IPS-15b (cell line): ENCODE results near the gene GFRA1.
"Not testable (repeated sequence)": the region's sequence is repeated elsewhere in the genome, so short reads cannot be mapped to it uniquely, and the experiment has no call there.

ENCODE experiments used
- H3K27me3 ChIP-seq: one replicate; pipeline ENCODE4 v1.6.1; 2013; ENCODE audit warnings: low read length; ENCODE audit not compliant: control insufficient read depth, insufficient read depth
- H3K36me3 ChIP-seq: one replicate; pipeline ENCODE4 v1.6.1; 2013; ENCODE audit warnings: low read length; ENCODE audit not compliant: control insufficient read depth, insufficient read depth
- H3K4me1 ChIP-seq: one replicate; pipeline ENCODE4 v1.6.1; 2013; ENCODE audit warnings: mild to moderate bottlenecking, low read length; ENCODE audit not compliant: control insufficient read depth, insufficient read depth
- H3K4me3 ChIP-seq: one replicate; pipeline ENCODE4 v1.5.1; 2013; ENCODE audit warnings: low read depth, low read length
- H3K9ac ChIP-seq: one replicate; pipeline ENCODE4 v1.6.1; 2013; ENCODE audit warnings: low read depth, mild to moderate bottlenecking, low read length
- H3K9me3 ChIP-seq: one replicate; pipeline ENCODE4 v1.6.1; 2013; ENCODE audit warnings: mild to moderate bottlenecking, low read length; ENCODE audit not compliant: control insufficient read depth, insufficient read depth

GFRA1 gene

DNA sequence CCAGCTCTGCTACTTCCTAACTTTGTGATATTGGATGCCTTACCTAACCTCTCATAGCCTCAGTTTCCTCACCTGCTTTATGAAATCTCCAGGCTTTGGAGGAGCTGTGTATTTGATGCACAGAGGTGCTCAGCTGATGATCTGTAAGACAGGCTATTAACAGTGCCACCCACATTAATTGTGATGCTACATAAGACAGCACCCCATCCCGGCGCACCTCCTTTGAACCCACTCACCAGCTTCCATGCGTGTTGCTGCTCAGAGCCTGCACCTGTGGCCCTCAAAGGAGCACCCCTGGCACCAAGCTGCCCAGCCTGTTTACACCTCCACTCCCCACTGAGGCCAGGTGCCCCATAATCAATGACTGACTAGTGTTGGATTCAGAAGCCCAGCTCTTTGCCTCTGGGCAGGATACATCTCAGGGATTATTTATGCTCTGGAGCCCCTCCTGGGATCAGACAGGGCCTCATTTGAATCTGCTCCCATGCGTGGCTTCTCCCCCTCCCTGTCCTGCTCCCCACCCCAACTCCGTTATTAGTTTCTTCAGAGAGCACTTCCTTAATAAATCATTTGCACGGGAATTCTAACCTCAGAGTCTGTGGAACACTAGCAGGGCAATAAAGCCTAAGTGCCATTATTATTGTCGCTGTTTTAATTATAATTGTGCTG, 87.7 kb downstream of the GFRA1 start:
- Histone ChIP-seq H3K4me3 (no peak overlapping the region), H3K9ac (no peak overlapping the region), H3K27me3 (no peaks in the 10 kb centered on the region), H3K4me1 (no peaks in the 10 kb centered on the region), H3K9me3 (no peaks in the 10 kb centered on the region), H3K36me3 (no peaks in the 10 kb centered on the region)

DNA sequence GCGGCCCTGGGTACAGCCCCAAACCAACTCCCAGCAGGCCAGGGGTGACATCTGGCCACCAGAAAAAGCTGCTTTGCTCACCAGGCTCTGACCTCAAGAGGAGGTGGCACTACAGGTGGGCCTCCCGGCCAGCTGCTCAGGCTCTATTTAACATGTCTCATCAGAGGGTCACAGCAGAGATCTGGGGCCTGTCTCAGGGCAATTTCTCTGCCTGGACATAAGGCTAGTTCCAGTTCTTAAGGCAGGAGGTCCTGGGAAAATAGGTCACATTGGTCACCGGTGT, 88.6 kb downstream of the GFRA1 start:
- no peaks in the 10 kb centered on the region for H3K4me1 ChIP-seq
- no peaks in the 10 kb centered on the region for H3K9me3 ChIP-seq
- H3K27me3 ChIP-seq = no peaks in the 10 kb centered on the region
- no peaks in the 10 kb centered on the region for H3K36me3 ChIP-seq
- H3K9ac ChIP-seq = no peak overlapping the region
- H3K4me3 ChIP-seq = no peak overlapping the region

DNA sequence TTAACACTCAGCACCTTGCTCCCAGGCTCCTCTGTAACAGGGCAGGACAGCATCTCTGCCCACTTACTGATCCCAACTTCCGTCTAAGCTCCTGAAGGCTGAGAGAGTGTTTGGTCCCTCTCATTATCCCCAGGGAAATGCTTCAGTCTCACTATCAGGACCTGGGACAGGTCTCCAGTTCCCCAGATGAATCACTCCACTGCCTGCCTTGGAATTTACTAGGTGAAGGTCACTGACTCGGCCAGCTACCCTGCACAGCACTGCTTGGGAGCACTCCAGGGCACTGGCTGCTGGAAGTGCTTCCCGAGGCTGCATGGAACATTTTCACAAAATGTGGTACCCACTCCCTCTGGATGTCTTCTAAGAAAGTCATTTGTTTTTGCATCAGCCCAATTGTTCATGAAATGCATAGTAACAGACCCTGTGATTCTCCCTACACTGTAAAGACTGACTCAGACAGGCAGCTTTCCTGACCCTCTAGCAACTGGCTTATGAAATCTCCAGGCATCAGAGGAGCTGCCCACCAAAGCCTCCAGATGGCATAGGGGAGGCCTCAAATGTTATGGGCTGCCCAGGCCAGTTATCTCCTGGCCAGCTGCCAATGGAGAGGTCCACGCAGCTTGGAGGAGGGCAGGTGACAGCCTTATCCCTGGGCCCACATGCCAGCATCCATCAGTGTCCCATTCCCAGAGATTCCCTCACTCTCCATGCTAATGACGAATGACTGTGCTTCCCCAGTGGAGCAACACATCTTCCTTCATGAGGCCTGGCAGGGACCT, 89.1 kb downstream of the GFRA1 start:
- no peaks in the 10 kb centered on the region for H3K4me1 ChIP-seq
- no peaks in the 10 kb centered on the region for H3K9me3 ChIP-seq
- no peaks in the 10 kb centered on the region for H3K36me3 ChIP-seq
- no peaks in the 10 kb centered on the region for H3K27me3 ChIP-seq
- H3K4me3 ChIP-seq = no peak overlapping the region
- H3K9ac ChIP-seq = no peak overlapping the region

DNA sequence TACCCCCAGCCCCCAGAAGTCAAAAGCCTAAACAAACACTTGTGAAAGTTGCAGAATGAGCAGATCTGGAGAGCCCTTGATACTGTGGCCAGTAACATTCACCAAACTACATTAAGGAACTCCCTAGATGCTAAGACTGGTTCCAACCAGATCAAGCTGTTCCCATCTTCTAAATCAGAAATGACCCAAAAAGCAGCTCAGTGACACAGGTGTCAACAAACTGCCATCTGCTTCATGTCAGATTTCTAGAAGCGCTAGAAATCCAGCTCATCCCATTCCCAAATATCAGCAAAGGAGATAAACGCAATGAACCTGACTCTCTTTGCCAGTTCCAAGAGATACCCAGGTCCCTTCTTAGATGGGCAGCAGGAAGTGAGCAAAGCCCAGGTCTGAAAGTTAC, 90.6 kb downstream of the GFRA1 start:
- Histone ChIP-seq H3K4me1 (no peaks in the 10 kb centered on the region), H3K27me3 (no peaks in the 10 kb centered on the region), H3K36me3 (no peaks in the 10 kb centered on the region), H3K9me3 (no peaks in the 10 kb centered on the region), H3K9ac (no peak overlapping the region), H3K4me3 (no peak overlapping the region)

DNA sequence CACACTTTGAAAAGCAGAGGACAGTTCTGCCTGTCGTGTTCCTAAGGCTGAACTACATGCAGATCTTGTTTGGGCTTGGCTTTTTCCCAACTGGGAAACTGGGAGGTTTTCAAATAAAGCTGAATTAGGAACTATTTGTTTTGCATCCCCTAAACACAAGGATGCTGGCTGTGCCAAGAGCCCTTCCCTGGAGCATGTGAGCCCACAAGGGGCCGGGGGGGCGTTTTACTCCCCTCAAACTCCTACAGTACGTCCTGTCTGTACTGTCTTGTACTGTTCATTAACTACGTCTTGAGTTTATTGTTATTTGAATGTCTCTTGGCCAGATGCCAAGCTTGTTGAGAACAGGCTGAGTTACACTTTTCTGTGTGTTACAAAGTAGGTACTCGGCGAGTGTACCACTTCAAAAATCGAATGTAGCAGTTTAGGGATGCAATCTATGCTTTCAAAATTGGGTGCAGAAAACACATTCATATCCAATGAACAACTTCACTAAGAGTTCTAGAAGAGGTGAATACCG, 94.9 kb downstream of the GFRA1 start:
- H3K36me3 ChIP-seq = no peaks in the 10 kb centered on the region
- no peaks in the 10 kb centered on the region for H3K4me1 ChIP-seq
- no peaks in the 10 kb centered on the region for H3K9me3 ChIP-seq
- H3K4me3 ChIP-seq = no peak overlapping the region
- H3K9ac ChIP-seq = no peak overlapping the region
- no peaks in the 10 kb centered on the region for H3K27me3 ChIP-seq

DNA sequence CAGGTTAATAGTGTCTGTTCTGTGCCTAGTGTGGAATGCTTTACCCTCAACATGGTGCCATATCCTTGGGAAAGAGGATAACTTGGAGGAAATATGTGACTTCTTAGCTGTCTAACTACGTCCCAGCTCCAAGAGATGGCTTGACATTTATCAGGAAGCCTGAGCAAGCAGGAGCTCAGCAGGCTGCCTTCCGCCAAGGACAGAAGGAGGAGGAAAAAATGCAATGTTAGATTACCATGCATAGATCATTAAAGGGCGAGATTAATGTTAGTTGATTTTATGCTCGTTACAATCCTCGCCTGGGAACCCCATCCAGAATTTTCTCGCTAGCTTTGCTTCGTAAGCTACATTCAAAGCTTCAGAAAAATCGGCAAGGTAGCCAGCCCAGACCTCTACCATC, 97.8 kb downstream of the GFRA1 start:
- H3K9ac ChIP-seq = no peak overlapping the region
- H3K36me3 ChIP-seq = no peaks in the 10 kb centered on the region
- H3K4me1 ChIP-seq = peaks cover 5% of the 10 kb centered on the region
- no peaks in the 10 kb centered on the region for H3K27me3 ChIP-seq
- H3K4me3 ChIP-seq = no peak overlapping the region
- H3K9me3 ChIP-seq = no peaks in the 10 kb centered on the region

DNA sequence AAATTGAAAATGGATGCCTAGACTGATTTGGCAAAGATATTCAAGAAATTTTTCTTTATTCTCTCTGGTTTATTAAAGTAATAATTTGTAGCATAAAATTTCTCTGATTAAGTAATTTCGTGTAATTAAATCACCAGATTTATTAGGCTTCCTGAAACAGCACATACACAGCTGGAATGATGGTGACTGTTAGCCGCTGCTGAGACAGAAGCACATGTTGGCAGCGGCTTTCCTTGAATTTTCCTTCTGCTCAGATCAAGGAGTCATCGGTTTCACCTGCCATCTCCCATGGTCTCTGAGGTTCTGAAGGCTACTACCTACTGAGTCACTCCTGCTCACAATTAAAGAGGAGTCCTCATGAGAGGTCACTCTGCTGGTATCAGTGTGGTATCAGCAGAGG, 101.5 kb downstream of the GFRA1 start:
- no peak overlapping the region for H3K4me3 ChIP-seq
- H3K4me1 ChIP-seq = peaks cover 5% of the 10 kb centered on the region
- H3K9me3 ChIP-seq = no peaks in the 10 kb centered on the region
- no peaks in the 10 kb centered on the region for H3K36me3 ChIP-seq
- no peaks in the 10 kb centered on the region for H3K27me3 ChIP-seq
- H3K9ac ChIP-seq = no peak overlapping the region

DNA sequence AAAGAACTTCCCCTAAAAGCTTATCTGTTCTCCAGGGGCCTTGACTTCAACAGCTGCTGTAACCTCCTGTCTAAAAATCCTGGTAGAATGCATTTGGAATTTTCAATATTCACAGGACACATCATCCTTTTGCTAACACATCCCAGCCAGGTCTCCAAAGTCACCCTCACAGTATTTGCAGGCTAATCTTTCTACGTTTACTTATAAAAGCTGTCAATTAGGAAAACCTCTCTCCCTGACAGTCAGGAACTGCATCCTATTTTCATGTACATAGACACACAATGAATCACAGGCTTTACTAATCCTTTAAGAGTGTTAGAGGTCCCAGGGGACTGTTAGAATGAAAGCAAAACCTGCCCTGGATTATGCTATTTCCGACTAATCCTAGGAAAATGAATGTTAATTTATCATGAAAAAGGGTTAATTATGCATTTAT, 102.2 kb downstream of the GFRA1 start:
- no peaks in the 10 kb centered on the region for H3K9me3 ChIP-seq
- no peaks in the 10 kb centered on the region for H3K27me3 ChIP-seq
- H3K9ac ChIP-seq = no peak overlapping the region
- no peak overlapping the region for H3K4me3 ChIP-seq
- H3K4me1 ChIP-seq = peaks cover 5% of the 10 kb centered on the region
- no peaks in the 10 kb centered on the region for H3K36me3 ChIP-seq

DNA sequence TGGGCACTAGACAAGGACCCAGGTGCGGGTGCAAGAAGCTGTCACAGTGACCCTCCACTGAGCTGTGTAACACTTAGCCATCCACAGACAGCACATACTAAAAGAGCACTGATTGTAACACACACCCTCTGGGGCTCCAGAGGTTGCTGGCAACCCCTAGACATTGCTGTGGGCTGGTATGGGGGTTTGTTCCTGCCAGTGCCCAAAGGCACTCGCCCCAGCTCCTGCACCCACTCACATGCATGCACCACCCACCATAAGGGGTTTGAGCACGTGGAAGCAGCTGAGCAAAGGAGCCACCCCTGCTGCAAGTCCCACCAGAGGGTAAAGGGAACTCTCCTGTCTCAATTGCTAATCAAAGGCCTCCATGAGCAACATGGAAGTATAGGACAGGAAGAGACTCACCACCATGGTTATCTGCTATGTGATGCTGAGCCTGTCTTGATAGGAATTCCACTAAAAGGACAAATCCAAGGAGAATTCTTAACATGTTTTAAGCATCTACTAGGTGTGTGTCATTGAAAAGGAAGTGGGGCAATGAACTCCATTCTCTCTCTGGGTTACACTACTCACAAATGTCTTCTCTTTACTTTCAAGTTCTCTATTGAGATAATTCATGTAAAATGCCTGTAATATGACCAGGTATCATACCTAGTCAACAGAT, 103.1 kb downstream of the GFRA1 start:
- Histone ChIP-seq H3K27me3 (no peaks in the 10 kb centered on the region), H3K9me3 (no peaks in the 10 kb centered on the region), H3K9ac (no peak overlapping the region), H3K36me3 (no peaks in the 10 kb centered on the region), H3K4me1 (peaks cover 5% of the 10 kb centered on the region), H3K4me3 (no peak overlapping the region)

DNA sequence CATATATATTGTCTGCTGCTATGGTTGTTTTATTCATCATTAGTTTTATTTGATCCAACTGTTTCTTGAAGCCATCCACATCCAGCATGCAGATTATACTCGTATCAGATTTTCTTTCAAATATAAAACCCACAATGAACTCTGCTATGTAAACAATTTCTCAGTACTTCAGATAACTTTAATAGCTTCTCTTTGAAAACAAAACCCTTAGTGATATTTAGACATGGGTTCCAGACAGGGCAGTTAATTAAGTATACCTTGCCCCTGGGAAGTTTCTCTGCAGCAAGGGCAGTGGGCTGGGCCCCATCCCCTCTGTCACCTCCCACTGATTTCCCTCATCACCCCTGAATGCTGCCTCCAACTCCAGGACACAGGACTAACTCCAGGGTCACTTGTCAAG, 104.3 kb downstream of the GFRA1 start:
- no peak overlapping the region for H3K4me3 ChIP-seq
- no peaks in the 10 kb centered on the region for H3K27me3 ChIP-seq
- H3K9me3 ChIP-seq = no peaks in the 10 kb centered on the region
- no peak overlapping the region for H3K9ac ChIP-seq
- H3K4me1 ChIP-seq = peaks cover 5% of the 10 kb centered on the region
- no peaks in the 10 kb centered on the region for H3K36me3 ChIP-seq

DNA sequence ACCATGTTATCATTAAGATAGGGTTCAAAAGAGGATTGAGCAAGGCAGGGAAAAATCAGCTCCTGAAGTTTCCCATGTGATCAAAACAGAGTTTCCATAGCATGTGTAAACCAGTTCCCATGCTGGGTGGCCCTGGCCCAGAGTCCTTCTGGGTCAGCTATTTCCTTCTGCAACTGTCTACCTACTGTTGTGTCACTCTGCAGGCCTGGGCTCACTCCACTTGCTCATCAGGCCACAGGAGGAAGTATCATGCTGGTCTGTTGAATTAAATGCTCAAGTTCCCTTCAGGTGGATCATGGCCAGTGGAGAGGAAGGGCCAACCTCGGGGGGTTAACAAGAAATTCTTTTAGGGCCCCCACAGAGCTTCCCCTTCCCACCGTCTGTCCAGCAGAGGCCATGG, 104.7 kb downstream of the GFRA1 start:
- H3K9me3 ChIP-seq = no peaks in the 10 kb centered on the region
- no peak overlapping the region for H3K9ac ChIP-seq
- no peaks in the 10 kb centered on the region for H3K36me3 ChIP-seq
- no peak overlapping the region for H3K4me3 ChIP-seq
- H3K4me1 ChIP-seq = peaks cover 5% of the 10 kb centered on the region
- no peaks in the 10 kb centered on the region for H3K27me3 ChIP-seq

DNA sequence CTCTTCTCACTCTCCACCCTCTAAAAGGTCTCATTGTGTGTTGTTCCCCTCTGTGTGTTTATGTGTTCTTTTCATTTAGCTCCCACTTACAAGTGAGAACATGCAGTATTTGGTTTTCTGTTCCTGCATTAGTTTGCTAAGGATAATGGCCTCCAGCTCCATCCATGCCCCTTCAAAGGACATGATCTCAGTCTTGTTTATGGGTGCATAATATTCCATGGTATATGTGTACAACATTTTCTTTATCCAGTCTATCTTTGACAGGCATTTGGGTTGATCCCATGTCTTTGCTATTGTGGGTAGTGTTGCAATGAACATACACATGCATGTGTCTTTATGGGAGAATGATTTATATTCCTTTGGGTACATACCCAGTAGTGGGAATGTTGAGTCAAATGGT, 107.1 kb downstream of the GFRA1 start:
- H3K4me3 ChIP-seq, H3K27me3 ChIP-seq, H3K9me3 ChIP-seq, H3K9ac ChIP-seq, H3K4me1 ChIP-seq, H3K36me3 ChIP-seq: not testable (repeated sequence)
